GM18517 (cell line): ENCODE data around the gene COQ4.

ENCODE experiments used
- ATAC-seq: cut with Tn5 transposase; IDR thresholded peaks from one replicate; pipeline ENCODE4 v1.9.1; 2021; ENCODE audit warnings: mild to moderate bottlenecking, moderate library complexity; ENCODE audit not compliant: unreplicated experiment

The COQ4 gene

DNA sequence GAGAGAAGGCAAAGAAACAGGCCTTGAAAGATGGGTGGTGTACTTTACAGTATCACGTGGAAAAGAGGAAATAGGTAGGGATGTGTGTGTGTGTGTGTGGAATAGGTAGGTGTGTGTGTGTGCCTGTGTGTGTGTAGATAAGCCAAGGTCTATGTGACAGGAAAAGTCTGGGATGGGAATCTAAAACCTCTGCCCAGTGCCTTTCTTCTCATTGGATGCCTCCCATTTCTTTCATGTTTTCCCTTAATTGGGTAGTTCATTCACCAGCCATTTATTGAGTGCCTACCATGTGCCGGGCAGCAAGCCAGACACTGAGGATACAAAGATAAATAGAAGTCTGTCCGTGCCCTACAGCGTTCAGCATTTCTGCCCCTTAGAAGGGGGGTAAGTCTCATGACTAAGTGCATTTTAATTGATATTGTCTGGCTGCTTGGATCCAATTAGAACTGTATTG lies 49.6 kb downstream of the COQ4 start:
- ATAC-seq, result no peak

DNA sequence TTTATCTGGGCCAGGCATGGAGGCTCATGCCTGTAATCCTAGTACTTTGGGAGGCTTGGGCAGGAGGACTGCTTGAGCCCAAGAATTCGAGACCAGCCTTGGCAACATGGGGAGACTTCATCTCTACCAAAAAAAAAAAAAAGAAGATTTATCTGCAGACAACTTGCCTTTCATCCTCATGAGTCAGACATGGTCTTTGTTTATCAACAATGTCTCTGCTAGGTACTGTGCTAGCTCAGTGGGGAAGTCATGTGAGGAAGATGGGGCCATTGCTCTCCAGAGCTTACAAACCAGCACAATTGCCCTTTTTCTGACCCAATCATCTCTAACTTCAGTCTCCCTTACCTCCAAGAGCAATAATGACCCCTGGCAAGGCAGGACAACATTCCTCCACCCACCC lies 50.1 kb downstream of the COQ4 start:
- ATAC-seq, result no peak

DNA sequence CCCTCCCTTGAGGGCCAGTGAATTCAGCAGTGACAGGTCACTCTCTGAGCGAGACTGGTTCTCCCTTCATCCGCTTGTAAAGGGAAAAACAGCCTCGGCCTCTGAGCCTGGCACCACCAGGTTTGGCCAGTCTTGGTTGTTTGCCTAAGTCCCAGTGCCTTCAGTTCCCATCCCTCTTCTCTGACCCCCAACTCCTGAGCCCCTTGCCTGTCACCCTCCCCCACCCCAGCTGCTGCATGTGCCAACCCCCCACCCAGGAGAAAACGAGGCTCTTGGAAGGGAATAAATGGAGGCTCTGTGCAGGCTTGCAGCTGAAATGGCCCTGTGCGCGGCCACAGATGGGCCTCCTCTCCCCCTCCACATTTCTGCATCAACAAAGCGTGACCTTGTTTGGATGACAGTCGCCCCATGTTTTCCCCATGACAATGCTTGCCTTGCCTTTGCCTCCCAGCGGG lies 51.6 kb downstream of the COQ4 start:
- ATAC-seq, result no peak

DNA sequence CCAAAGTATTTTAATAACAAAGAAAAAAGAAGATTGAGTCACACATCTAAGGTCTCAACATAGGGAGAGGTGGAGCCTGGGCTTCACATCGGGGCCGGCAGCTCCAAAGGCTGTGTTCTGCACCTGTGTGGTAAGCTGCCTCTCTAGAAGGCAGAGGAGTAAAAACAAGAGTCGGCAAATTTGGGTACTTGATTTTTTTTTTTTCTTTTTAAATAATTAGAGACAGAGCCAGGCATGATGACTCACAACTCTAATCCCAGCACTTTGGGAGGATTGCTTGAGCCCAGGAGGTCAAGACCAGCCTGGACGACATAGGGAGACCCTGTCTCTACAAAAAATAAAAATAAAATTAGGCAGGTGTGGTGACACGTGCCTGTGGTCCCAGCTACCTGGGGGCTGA lies 53.2 kb downstream of the COQ4 start:
- no peak for ATAC-seq

DNA sequence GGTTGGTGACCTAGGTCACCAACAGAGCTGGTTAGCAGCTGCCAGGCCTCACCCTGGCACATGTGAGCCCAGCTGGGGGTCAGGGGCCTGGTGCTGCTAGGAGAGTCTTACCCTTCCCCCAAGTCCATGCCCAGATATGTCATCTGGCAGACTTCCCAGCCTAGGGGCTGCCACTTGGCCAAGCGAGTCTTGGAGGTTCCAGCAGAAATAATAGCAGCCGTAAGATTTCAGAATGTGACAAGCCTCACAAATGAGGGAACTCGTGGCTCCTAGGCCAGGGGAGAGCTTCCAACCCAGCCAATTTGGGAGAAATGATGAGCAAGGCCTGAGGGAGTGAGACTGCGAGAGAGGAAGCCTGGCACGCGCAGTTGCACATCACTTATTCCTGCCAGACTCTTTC lies 59.6 kb downstream of the COQ4 start:
- ATAC-seq, result no peak

DNA sequence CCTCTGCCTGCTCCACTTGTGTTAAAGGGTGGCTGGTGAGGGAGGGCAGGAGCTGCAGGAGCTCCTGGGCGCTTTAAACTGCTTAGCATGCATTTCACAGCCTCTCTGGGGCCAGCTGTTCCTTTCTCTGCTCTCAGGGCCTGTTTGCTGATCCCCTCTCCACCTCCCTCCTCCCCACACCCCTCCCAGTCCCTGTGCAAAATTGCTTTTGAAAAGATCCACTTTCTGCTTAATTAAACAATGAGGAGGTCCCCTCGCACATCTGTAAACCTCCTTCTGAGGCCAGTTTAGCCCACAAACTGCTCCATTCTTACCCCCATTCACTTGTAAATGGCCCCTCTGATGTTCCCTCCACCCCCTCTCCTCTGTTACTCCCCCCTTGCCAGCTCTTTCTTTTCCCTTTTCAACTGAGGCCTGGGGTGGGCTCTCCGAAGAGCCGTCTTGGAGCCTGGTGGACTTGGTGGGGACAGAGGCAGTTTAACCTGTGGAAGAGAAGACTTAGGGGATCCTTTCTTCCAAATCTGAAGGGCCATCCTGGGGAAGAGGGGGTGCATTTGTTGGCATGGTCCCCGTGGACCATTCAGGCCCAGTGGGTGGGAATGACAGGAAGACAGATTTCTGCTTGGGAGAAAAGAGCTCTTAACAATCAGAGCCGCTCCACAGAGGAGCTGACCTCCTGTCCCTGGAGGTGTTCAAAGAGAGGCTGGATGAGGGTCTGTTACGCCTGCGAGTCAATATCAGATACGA lies 60.5 kb downstream of the COQ4 start:
- ATAC-seq, result no peak
